GM19240 (cell line): Measurements from ENCODE around the gene PDK1.
"Not testable (repeated sequence)": the region's sequence is repeated elsewhere in the genome, so short reads cannot be mapped to it uniquely, and the experiment has no call there.

Experiments
- DNase-seq: peaks from one replicate; pipeline ENCODE4 v3.0.0; 2011; ENCODE audit warnings: low spot score; ENCODE audit not compliant: insufficient read length

The PDK1 gene

GRCh38 chr2:172552547-172553291 is 3.2 kb upstream of the PDK1 start:
- DNase-seq: no peak

- no peak for DNase-seq
Measured at GRCh38 chr2:172554352-172555271, 1.3 kb upstream of the PDK1 start.

- no peak for DNase-seq
Measured at GRCh38 chr2:172555272-172555521, 693 bp upstream of the PDK1 start.

- DNase-seq: peak; percentile 18
Measured at GRCh38 chr2:172556284-172557033, 569 bp downstream of the PDK1 start.

- DNase-seq: no peak
Measured at GRCh38 chr2:172558372-172558771, 2.5 kb downstream of the PDK1 start.

GRCh38 chr2:172560721-172561120 is 4.8 kb downstream of the PDK1 start:
- no peak for DNase-seq

GRCh38 chr2:172561270-172561669 is 5.4 kb downstream of the PDK1 start:
- no peak for DNase-seq

GRCh38 chr2:172562298-172562697 is 6.4 kb downstream of the PDK1 start:
- no peak for DNase-seq

GRCh38 chr2:172564376-172564775 is 8.5 kb downstream of the PDK1 start:
- no peak for DNase-seq

- DNase-seq: no peak
Measured at GRCh38 chr2:172571245-172571644, 15.4 kb downstream of the PDK1 start.

- no peak for DNase-seq
Measured at GRCh38 chr2:172572981-172573380, 17.1 kb downstream of the PDK1 start.

- no peak for DNase-seq
Measured at GRCh38 chr2:172574965-172575364, 19.1 kb downstream of the PDK1 start.

GRCh38 chr2:172578054-172578453 is 22.2 kb downstream of the PDK1 start:
- DNase-seq: no peak

- no peak for DNase-seq
Measured at GRCh38 chr2:172578860-172579512, 23.1 kb downstream of the PDK1 start.

- no peak for DNase-seq
Measured at GRCh38 chr2:172580544-172580943, 24.7 kb downstream of the PDK1 start.

GRCh38 chr2:172582656-172583055 is 26.8 kb downstream of the PDK1 start:
- no peak for DNase-seq

- DNase-seq: no peak
Measured at GRCh38 chr2:172586245-172586891, 30.5 kb downstream of the PDK1 start.

GRCh38 chr2:172587231-172587630 is 31.3 kb downstream of the PDK1 start:
- not testable (repeated sequence) for DNase-seq

- DNase-seq: no peak
Measured at GRCh38 chr2:172588931-172589330, 33.0 kb downstream of the PDK1 start.

GRCh38 chr2:172591386-172591785 is 35.5 kb downstream of the PDK1 start:
- not testable (repeated sequence) for DNase-seq

GRCh38 chr2:172592190-172592589 is 36.3 kb downstream of the PDK1 start:
- not testable (repeated sequence) for DNase-seq
